B cell (primary cell): ENCODE data around the gene STAC3. TPM values are rescaled to one million over a fixed set of nuclear protein-coding genes. Genes with fewer than 3 reads are reported as not detected.

Source experiments
- ATAC-seq: fragments of 200-7000 bp; cut with Tn5 transposase; one replicate; pipeline ENCODE4 v1.10.0; 2021; ENCODE audit warnings: low read depth, mild to moderate bottlenecking, moderate number of reproducible peaks, moderate library complexity
- CTCF ChIA-PET: fragments of 350-600 bp; sonication (Branson Sonifier 250); formaldehyde crosslinking; loops from one replicate; lab custom pipeline; 2021; ENCODE audit warnings: antibody characterized with exemption, inconsistent platforms; lab: Charles Lee
- POLR2A ChIA-PET: fragments of 350-600 bp; sonication (Branson Sonifier 250); formaldehyde crosslinking; loops from one replicate; lab custom pipeline; 2021; ENCODE audit warnings: antibody characterized with exemption; lab: Charles Lee
- DNase-seq: peaks from one replicate; pipeline ENCODE4 v3.0.0; 2013
- H2AFZ ChIP-seq: 2 replicates; pipeline ENCODE4 v1.6.1; 2012; ENCODE audit warnings: mild to moderate bottlenecking, low read depth, low read length; ENCODE audit not compliant: insufficient read depth, poor library complexity, severe bottlenecking
- H3K27ac ChIP-seq, 2 donors: 1 replicate in 1 of 2; 2 replicates in 1 of 2; pipeline ENCODE4 v1.5.1; 2012 to 2013; ENCODE audit warnings: low read length in 2 of 2, mild to moderate bottlenecking in 2 of 2, moderate library complexity in 1 of 2
- H3K27me3 ChIP-seq, 4 experiments: fragments of 200-600 bp in 1 of 4; sonication (generic) in 1 of 4; replicated peaks in 1 of 4; 1 replicate in 2 of 4; 2 replicates in 2 of 4; pipeline versions ENCODE4 v1.6.1 to v1.7.0; 2013 to 2016; ENCODE audit warnings: low read length in 3 of 4, mild to moderate bottlenecking in 2 of 4, mixed read lengths in 1 of 4, moderate library complexity in 1 of 4; ENCODE audit not compliant: insufficient read depth in 4 of 4, control insufficient read depth in 3 of 4; ENCODE audit errors: control extremely low read depth in 1 of 4
- H3K36me3 ChIP-seq, 2 experiments: replicated peaks in 1 of 2; 1 replicate in 1 of 2; 2 replicates in 1 of 2; pipeline versions ENCODE4 v1.6.1 to v1.7.1; 2013; ENCODE audit warnings: low read length in 1 of 2; ENCODE audit not compliant: insufficient read depth in 2 of 2, control insufficient read depth in 1 of 2; ENCODE audit errors: control extremely low read depth in 1 of 2, extremely low read depth in 1 of 2
- H3K4me1 ChIP-seq, 2 donors: fragments of 200-600 bp in 1 of 2; sonication (generic) in 1 of 2; 1 replicate in 1 of 2; 2 replicates in 1 of 2; pipeline versions ENCODE4 v1.5.1 to v1.6.1; 2013 to 2017; ENCODE audit warnings: low read length in 2 of 2; ENCODE audit not compliant: control insufficient read depth in 2 of 2, insufficient read depth in 2 of 2
- H3K4me2 ChIP-seq: replicated peaks from 2 replicates; pipeline ENCODE3; 2012; ENCODE audit warnings: mild to moderate bottlenecking, low read depth, low read length; ENCODE audit not compliant: poor library complexity, severe bottlenecking
- H3K4me3 ChIP-seq, 5 experiments: fragments of 200-600 bp in 1 of 5; sonication (generic) in 1 of 5; 1 replicate in 3 of 5; 2 replicates in 2 of 5; pipeline versions ENCODE4 v1.5.1 to v1.7.0; 2011 to 2016; ENCODE audit warnings: low read length in 4 of 5, mild to moderate bottlenecking in 4 of 5, low read depth in 2 of 5, control low read depth in 1 of 5, moderate library complexity in 1 of 5; ENCODE audit not compliant: insufficient read depth in 1 of 5; ENCODE audit errors: control extremely low read depth in 1 of 5, extremely low read depth in 1 of 5
- H3K79me2 ChIP-seq: fragments of 200-600 bp; sonication (generic); one replicate; pipeline ENCODE4 v1.6.0; 2016; ENCODE audit warnings: low read length; ENCODE audit not compliant: control insufficient read depth, insufficient read depth
- H3K9ac ChIP-seq: fragments of 200-600 bp; sonication (generic); 2 replicates; pipeline ENCODE4 v1.6.1; 2017; ENCODE audit warnings: mild to moderate bottlenecking, low read length, moderate library complexity
- H3K9me3 ChIP-seq, 3 donors: one replicate each; pipeline versions ENCODE4 v1.6.1 to v1.7.1; 2013; ENCODE audit warnings: low read length in 2 of 3; ENCODE audit not compliant: control insufficient read depth in 2 of 3, insufficient read depth in 1 of 3; ENCODE audit errors: control extremely low read depth in 1 of 3
- H4K20me1 ChIP-seq: 2 replicates; pipeline ENCODE4 v1.6.0; 2012; ENCODE audit warnings: mild to moderate bottlenecking, low read length; ENCODE audit not compliant: insufficient read depth, control insufficient read depth, poor library complexity, severe bottlenecking
- H3K27ac Mint-ChIP-seq: one replicate; pipeline ENCODE4 v1.8.0; 2021; ENCODE audit warnings: mixed read lengths
- H3K27me3 Mint-ChIP-seq: one replicate; pipeline ENCODE4 v1.8.0; 2021; ENCODE audit warnings: mixed read lengths
- H3K4me1 Mint-ChIP-seq: one replicate; pipeline ENCODE4 v1.8.0; 2021; ENCODE audit warnings: mixed read lengths
- H3K4me3 Mint-ChIP-seq: one replicate; pipeline ENCODE4 v1.8.0; 2021; ENCODE audit warnings: mixed read lengths
- H3K9me3 Mint-ChIP-seq: one replicate; pipeline ENCODE4 v1.8.0; 2022; ENCODE audit warnings: mixed read lengths; ENCODE audit not compliant: insufficient read depth
- CTCF ChIP-seq: fragments of 200-600 bp; IDR thresholded peaks from one replicate; pipeline ENCODE4 v1.8.0; 2022; ENCODE audit warnings: antibody characterized with exemption, mild to moderate bottlenecking
- EZH2 ChIP-seq: IDR thresholded peaks from 2 replicates; pipeline ENCODE4 v1.6.1; 2012; ENCODE audit warnings: borderline replicate concordance, low read depth, mild to moderate bottlenecking, moderate library complexity, low read length; ENCODE audit not compliant: insufficient read depth, poor library complexity, severe bottlenecking
- WGBS: methylation state at CpG from one replicate; pipeline ENCODE4 v1.1.5; 2013; ENCODE audit warnings: missing lambda C conversion rate; ENCODE audit not compliant: insufficient coverage; 5-methylcytosine and 5-hydroxymethylcytosine counted together
- intact Hi-C: fragments of 100-400 bp; cut with micrococcal nuclease; formaldehyde crosslinking; loops from one replicate; pipeline ENCODE4 v1.10.0; 2022
- polyA plus RNA-seq: library from polyadenylated mRNA; depleted of rRNA; stranded (reverse); fragments of >200 nt; gene quantifications from 2 replicates; pipeline ENCODE4 v1.2.3, GENCODE V29; 2012
- total RNA-seq, 2 donors: library from RNA; stranded (reverse); fragments of 120-200 nt in 1 of 2; gene quantifications; 1 replicate in 1 of 2; 2 replicates in 1 of 2; pipeline versions ENCODE4 v1.2.3 to v1.2.4, GENCODE V29; 2013 to 2022

STAC3 gene
- total and polyA plus RNA-seq, 2 donors (not counting 1 experiment from before 2014, with no cell fraction given): 4.5 to 6.2 TPM

DNA sequence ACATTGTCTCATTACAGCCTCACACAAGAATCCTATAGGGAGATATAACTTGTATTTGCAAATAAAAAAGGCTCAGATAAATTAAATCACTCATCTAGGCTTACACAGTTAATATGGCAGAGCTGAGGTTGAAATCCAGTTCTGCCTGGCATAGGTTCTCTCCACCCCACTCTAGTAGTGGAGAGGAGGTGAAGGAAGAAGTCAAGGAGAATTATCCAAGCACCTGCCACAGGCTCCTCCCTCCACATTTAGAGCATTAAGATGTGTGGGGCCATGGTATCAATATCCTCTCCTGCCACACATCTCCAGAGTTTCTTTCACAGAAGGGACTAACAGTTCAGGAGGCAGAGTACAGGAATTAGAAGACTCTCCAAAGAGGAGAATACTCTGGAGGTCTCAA is 22.5 kb upstream of the STAC3 start:
- H3K27ac Mint-ChIP-seq: no peak overlapping the region
- TF ChIP-seq CTCF (no peak), EZH2 (no peak)
- Histone ChIP-seq H3K79me2 (no peaks in the 10 kb centered on the region), H4K20me1 (no peaks in the 10 kb centered on the region), H3K9me3 (no peaks in the 10 kb centered on the region), H3K36me3 (peaks cover 3 to 70% of the 10 kb centered on the region in 2 experiments), H2AFZ (no peak overlapping the region), H3K27ac (no peak overlapping the region), H3K4me3 (no peak overlapping the region), H3K9ac (no peak overlapping the region), H3K27me3 (no peaks in the 10 kb centered on the region), H3K4me1 (no peaks in the 10 kb centered on the region), H3K4me2 (no peak overlapping the region)
- no peaks in the 10 kb centered on the region for H3K27me3 Mint-ChIP-seq
- no peaks in the 10 kb centered on the region for H3K9me3 Mint-ChIP-seq
- no peak for ATAC-seq
- POLR2A ChIA-PET: no interaction called here
- no peak for DNase-seq
- H3K4me3 Mint-ChIP-seq: no peak overlapping the region
- intact Hi-C loops: no loop called here
- CTCF ChIA-PET: interaction anchor here (0.9 to 1.9 kb wide), 3 partner anchors 9 to 179 kb away, joined by 3 to 7 read pairs (median 4); no protein-coding TSS in a partner anchor
- peaks cover 2% of the 10 kb centered on the region for H3K4me1 Mint-ChIP-seq

DNA sequence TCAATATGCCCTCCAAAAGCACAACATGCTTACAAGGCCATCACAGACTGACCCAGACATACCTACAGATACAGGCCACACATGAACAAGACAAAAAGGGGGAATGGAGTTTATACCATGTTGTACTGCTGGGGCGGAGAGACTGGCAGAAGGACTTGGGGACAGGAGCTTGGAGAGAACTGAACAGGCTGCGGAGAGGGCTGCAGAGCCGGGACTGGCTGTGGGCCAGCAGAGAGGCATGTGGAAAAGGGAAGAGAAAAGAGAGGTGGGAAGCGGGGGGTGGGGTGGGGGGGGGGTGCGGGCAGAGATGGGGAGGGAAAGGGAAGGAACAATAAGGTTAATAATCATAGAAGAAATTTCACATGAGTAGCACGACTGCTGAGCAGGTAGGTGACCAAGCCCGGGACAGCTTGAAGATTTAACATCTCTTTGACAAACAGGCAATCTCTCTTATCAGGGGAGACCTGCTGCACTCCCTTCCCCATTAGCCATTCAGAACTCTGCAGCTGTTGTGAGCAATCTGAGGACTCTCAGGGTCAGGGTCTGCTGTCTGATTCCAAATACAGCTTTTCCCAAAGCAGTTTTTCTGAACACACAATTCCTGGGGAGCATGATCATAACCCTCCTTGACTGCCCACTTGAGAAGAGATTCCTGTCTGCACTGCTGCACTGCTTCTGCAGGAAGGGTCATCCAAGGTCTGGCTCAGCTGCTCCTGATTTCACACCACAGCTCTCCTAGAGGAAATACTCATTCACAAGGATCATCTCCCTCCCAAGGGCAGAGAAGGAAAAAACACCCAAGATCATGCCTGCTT is 21.6 kb upstream of the STAC3 start:
- ATAC-seq (no peak), DNase-seq (no peak)
- no peak for TF ChIP-seq CTCF
- TF ChIP-seq EZH2: no peak
- no peak overlapping the region for H3K27ac ChIP-seq
- Mint-ChIP-seq H3K27me3 (no peaks in the 10 kb centered on the region), H3K4me1 (no peaks in the 10 kb centered on the region), H3K9me3 (no peaks in the 10 kb centered on the region), H3K27ac (no peak overlapping the region), H3K4me3 (no peak overlapping the region)
- no peaks in the 10 kb centered on the region for H3K27me3 ChIP-seq
- peaks cover 5 to 70% of the 10 kb centered on the region in 2 experiments for H3K36me3 ChIP-seq
- H3K4me2 ChIP-seq: no peak overlapping the region
- no peak overlapping the region for H3K4me3 ChIP-seq
- WGBS: 97% methylated on average over 5 of the region's 7 CpGs
- no peaks in the 10 kb centered on the region for H4K20me1 ChIP-seq
- no peak overlapping the region for H2AFZ ChIP-seq
- no peak overlapping the region for H3K9ac ChIP-seq
- H3K79me2 ChIP-seq: no peaks in the 10 kb centered on the region
- intact Hi-C loops: no loop called here
- no peaks in the 10 kb centered on the region for H3K9me3 ChIP-seq
- ChIA-PET POLR2A (no interaction called here), CTCF (interaction anchor here (0.5 to 1.9 kb wide), 3 partner anchors 23 to 383 kb away, joined by 3 to 7 read pairs (median 3); no protein-coding TSS in a partner anchor)
- H3K4me1 ChIP-seq: no peaks in the 10 kb centered on the region
